Retinal pigment epithelial cell (primary cell): Measurements from ENCODE around the gene DIS3L2.

ENCODE experiments used
- DNase-seq: peaks from one replicate; pipeline ENCODE4 v3.0.0-alpha.2; 2010; ENCODE audit warnings: low read depth
- H3K4me3 ChIP-seq: 2 replicates; pipeline ENCODE4 v1.5.1; 2011; ENCODE audit warnings: mild to moderate bottlenecking, low read length, control low read depth, moderate library complexity
- TF ChIP-seq, protein P1 (sequence below): conservative IDR thresholded peaks from 2 replicates; pipeline ENCODE4 v1.5.1; 2011; ENCODE audit warnings: low read depth, low read length, control low read depth, inconsistent platforms

The DIS3L2 gene

DNA sequence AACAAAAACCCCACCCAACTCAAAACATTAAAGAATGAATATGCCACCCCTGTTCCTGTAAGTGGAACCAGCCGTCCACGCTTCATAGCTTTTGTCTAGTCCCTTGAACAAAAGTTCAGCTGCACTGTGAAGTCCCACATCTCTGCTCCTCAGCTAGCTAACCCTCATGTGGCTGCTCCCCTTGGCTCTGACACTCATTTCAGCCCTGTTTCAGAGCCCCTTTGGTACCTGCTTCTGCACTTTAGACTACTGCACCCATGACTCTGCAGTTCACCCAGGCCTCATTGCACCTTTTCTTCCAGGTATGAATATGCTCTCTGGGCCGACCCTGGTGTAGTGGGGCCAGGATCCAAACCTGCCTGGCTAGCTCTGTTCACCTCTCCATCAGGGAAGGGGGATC, 155.3 kb downstream of the DIS3L2 start:
- no peak overlapping the region for H3K4me3 ChIP-seq
- no peak for DNase-seq
- TF ChIP-seq, protein P1, sequence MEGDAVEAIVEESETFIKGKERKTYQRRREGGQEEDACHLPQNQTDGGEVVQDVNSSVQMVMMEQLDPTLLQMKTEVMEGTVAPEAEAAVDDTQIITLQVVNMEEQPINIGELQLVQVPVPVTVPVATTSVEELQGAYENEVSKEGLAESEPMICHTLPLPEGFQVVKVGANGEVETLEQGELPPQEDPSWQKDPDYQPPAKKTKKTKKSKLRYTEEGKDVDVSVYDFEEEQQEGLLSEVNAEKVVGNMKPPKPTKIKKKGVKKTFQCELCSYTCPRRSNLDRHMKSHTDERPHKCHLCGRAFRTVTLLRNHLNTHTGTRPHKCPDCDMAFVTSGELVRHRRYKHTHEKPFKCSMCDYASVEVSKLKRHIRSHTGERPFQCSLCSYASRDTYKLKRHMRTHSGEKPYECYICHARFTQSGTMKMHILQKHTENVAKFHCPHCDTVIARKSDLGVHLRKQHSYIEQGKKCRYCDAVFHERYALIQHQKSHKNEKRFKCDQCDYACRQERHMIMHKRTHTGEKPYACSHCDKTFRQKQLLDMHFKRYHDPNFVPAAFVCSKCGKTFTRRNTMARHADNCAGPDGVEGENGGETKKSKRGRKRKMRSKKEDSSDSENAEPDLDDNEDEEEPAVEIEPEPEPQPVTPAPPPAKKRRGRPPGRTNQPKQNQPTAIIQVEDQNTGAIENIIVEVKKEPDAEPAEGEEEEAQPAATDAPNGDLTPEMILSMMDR = no peak

DNA sequence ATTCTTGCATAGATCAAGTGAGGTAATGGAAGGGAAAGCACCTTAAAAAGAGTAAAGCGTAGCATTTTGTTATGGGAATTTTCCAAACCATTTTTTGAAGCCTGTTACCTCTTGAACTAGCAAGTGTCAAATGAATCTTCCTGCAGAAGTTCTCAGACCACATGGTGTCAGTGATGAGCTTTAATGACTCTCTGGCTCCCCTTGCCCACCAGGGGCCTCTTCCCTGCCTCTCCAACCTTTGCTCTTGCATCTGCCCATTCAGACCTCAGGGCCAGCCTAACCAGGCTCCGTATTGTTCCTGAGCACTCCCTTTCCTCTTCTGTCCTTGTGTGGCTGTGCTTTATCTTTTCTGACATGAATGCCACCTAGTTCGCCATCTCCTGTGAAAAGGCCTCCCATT, 155.9 kb downstream of the DIS3L2 start:
- TF ChIP-seq, protein P1 = no peak
- DNase-seq = no peak
- no peak overlapping the region for H3K4me3 ChIP-seq

DNA sequence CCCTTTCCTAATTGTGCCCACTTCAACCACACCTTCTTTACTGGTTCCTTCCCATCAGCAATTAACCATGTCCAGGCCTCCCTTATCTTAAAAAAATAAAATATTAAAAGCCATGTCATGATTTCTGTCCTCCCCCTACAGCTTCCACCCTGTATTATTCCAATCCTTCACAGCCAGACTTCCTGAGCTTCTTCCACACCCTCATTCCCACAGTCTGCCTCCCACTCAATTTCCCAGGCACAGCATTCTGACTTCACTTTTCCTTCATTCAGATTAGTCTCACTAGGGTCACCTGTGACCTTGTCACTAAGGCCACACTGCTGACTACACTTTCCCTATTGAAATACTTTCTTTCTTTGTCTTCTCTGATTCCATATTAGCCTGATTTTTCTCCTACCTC, 159.4 kb downstream of the DIS3L2 start:
- no peak for DNase-seq
- TF ChIP-seq, protein P1 = no peak
- no peak overlapping the region for H3K4me3 ChIP-seq

DNA sequence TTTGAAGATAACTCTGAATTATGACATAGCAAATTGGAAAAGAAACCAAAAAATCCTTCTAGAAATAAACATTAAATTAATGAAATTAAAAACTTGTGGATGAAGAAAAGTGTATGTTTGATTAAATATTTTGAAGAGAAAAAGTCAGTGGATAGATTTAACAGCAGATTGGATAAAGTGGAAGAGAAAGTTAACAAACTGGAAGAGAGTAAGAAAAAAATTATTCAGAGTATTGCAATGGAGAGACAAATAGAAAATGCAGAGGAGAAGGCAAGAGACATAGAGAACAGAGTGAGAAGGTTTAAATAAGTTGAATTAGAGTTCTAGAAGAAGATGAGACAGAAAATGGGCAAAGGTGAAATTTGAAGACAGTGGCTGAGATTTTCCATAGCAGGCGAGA, 162.8 kb downstream of the DIS3L2 start:
- DNase-seq = no peak
- no peak overlapping the region for H3K4me3 ChIP-seq
- TF ChIP-seq, protein P1 = no peak

DNA sequence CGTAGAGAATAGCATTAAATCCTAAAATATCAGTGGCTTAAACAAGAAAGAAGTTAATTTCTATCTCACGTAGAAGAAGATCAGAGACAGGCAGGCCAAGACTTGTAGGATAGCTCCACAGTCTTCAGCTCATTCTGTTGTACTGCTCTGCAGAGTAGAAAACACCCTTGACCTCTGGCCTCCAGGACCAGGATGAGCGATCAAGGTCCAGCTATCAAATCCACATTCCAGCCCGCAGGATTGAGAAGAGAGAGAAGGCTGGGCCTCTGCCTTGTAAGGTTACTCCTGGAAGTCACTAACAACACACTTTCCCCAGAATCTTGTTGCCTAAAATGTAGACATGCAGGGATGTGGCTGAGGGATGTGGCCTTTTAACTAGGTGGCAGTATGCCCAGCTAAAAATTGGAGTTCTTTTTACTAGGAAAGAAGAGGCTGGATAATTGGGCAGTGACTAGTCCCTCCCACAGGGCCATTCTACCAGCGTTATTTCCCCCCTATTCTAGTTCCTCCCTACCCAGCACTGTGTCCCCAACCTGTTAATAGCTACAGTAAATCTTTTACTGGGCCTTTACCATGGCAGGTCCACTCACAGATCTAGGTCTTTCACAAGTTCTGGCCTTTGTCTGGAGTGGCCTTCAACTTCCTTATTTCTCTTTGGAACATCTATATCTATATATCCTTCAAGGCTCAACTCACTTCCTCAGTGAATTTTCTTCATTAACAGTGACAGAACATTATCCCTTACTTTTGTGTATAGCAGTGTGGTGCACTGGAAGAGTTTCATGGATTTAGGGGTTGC, 165.0 kb downstream of the DIS3L2 start:
- TF ChIP-seq, protein P1 = no peak
- no peak for DNase-seq

DNA sequence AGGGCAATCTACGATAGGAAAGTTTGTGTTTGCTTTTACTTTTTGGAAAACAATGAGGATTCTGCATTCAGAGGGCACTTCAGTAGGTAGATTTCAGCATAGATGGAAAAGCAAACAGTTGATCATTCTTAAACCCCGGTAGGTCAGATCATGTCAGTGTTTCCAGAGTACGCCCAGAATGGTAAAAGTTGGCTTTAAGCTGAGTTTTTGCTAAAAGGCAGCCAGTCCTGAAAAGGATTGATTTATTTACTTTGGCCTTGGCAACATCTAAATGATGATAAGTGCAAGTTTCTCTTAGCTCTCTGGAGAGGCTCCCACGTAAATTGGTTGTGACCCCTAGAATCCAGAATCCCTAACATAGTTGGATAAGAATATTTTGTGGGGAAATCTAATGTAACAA, 168.0 kb downstream of the DIS3L2 start:
- no peak for DNase-seq
- TF ChIP-seq, protein P1 = no peak
- no peak overlapping the region for H3K4me3 ChIP-seq

More for the DNA sequence above, 165.0 kb downstream of the DIS3L2 start:
- no peak overlapping the region for H3K4me3 ChIP-seq

DNA sequence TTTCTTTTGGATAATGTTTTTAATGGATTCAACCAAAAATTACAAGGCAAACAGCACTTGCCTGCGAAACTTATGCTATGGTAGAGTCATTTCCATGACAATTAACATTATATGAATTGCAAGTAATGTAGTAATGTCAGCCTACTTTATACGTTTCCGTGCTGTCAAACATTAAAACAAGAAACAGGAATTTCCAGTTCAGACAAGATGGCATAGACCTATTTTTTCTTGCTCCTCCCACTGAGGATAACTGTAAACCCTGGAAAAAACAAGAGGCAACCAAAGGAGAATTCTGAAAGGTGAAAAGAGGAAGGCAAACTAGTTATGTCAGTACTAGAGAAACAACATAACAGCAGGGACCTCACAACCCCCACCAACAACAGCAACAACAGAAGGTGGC, 170.7 kb downstream of the DIS3L2 start:
- DNase-seq = no peak
- TF ChIP-seq, protein P1 = no peak
- H3K4me3 ChIP-seq = no peak overlapping the region
